Ovary (tissue), 3 donors: Measurements from ENCODE around the gene TMEM167A.

Experiments
- CTCF ChIP-seq, 3 donors: fragments of 450-650 bp in 2 of 3; fragments of 200-600 bp in 1 of 3; IDR thresholded peaks; one replicate each; pipeline versions ENCODE4 v1.5.1 to v1.8.0; 2016 to 2022; ENCODE audit warnings: antibody characterized with exemption in 3 of 3, mild to moderate bottlenecking in 1 of 3
- EP300 ChIP-seq: sonication (generic); formaldehyde crosslinking; IDR thresholded peaks from one replicate; pipeline ENCODE4 v1.6.1; 2017; ENCODE audit warnings: antibody characterized with exemption
- POLR2A ChIP-seq: fragments of 450-650 bp; IDR thresholded peaks from one replicate; pipeline ENCODE4 v1.6.1; 2017; ENCODE audit warnings: antibody characterized with exemption, mild to moderate bottlenecking, moderate library complexity
- donor health status: DM: no; HTN: no; CAD: no.

- TF ChIP-seq CTCF (IDR thresholded peaks at IDR 0.05) = no peak
- TF ChIP-seq POLR2A = no peak
- no peak for TF ChIP-seq EP300
Observed at GRCh38 chr5:83093692-83094091, 16.5 kb upstream of the TMEM167A start.
